ENCODE results near the gene UBE2F.

DNA sequence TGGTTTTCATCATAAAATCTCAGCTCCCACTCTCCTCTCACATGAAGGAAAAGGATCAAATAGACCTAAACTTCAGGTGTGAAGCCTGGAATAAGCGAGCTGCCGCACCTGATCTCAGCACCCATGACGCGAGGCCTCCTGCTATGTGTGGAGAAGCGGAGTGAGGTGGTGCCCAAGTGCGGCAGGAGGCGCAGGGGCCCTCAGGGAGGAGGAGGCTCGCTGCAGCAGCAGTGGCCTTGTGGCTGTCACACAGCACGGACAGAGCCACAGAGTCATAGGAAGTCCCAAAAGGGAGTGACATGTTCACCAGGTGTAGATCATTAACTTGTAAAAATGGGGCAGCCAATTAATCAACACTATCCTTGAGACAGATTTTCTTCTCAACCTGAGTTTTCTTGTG is 103.1 kb downstream of the UBE2F start:
- TF ChIP-seq CTCF (conservative IDR thresholded peaks at IDR 0.05; ENCODE audit: low read length) (no peak), EZH2phosphoT487 (IDR thresholded peaks at IDR 0.05; ENCODE audit: borderline replicate concordance, low read depth, low read length) (no peak)
